Upper lobe of left lung (tissue), 6 donors: Measurements from ENCODE around the gene C4orf54. TPM values are rescaled to one million over a fixed set of nuclear protein-coding genes. Genes with fewer than 3 reads are reported as not detected.

ENCODE experiments used
- ATAC-seq, 2 donors: fragments of 200-7000 bp; cut with Tn5 transposase; one replicate each; pipeline ENCODE4 v1.9.1; 2022; ENCODE audit warnings: mild to moderate bottlenecking in 2 of 2, moderate library complexity in 2 of 2; ENCODE audit not compliant: low FRiP score in 2 of 2
- DNase-seq, 2 donors: peaks; one replicate each; pipeline ENCODE4 v3.0.0-alpha.2; 2019 to 2020
- H3K27ac ChIP-seq, 4 donors: fragments of 200-600 bp; sonication (generic); one replicate each; pipeline ENCODE4 v1.5.1; 2016 to 2019
- H3K27me3 ChIP-seq, 4 donors: fragments of 200-600 bp; sonication (generic); one replicate each; pipeline ENCODE4 v1.5.1; 2017 to 2019
- H3K36me3 ChIP-seq, 4 donors: fragments of 200-600 bp; sonication (generic); one replicate each; pipeline ENCODE4 v1.5.1; 2016 to 2019
- H3K4me1 ChIP-seq, 4 donors: fragments of 200-600 bp; sonication (generic); one replicate each; pipeline ENCODE4 v1.5.1; 2018 to 2019
- H3K4me3 ChIP-seq, 4 donors: fragments of 200-600 bp; sonication (generic); one replicate each; pipeline ENCODE4 v1.5.1; 2017 to 2019; ENCODE audit warnings: mild to moderate bottlenecking in 2 of 4, moderate library complexity in 1 of 4
- H3K9me3 ChIP-seq, 4 donors: fragments of 200-600 bp; sonication (generic); one replicate each; pipeline ENCODE4 v1.5.1; 2018 to 2019
- EP300 ChIP-seq, 4 donors: sonication (generic); formaldehyde crosslinking; IDR thresholded peaks; one replicate each; pipeline ENCODE4 v1.5.1; 2017; ENCODE audit warnings: antibody characterized with exemption in 4 of 4, control low read depth in 2 of 4
- POLR2A ChIP-seq, 4 donors: fragments of 450-650 bp; IDR thresholded peaks; one replicate each; pipeline ENCODE4 v1.5.1; 2016 to 2017; ENCODE audit warnings: antibody characterized with exemption in 4 of 4, mild to moderate bottlenecking in 2 of 4
- POLR2AphosphoS5 ChIP-seq, 2 donors: sonication (generic); formaldehyde crosslinking; IDR thresholded peaks; one replicate each; pipeline ENCODE4 v1.5.1; 2017; ENCODE audit warnings: antibody characterized with exemption in 2 of 2
- WGBS, 2 donors: methylation state at CpG; one replicate each; pipeline ENCODE4 v1.1.5; 2017 to 2018; 5-methylcytosine and 5-hydroxymethylcytosine counted together
- total RNA-seq, 6 donors: library from RNA; depleted of rRNA in 4 of 6; stranded (reverse); fragments of >200 nt in 4 of 6; gene quantifications; one replicate each; pipeline versions ENCODE4 v1.1.0 to v1.2.1, GENCODE V29; 2016 to 2021
- TF ChIP-seq, protein P1 (sequence below), 6 experiments: fragments of 450-650 bp in 4 of 6; fragments of 200-600 bp in 2 of 6; sonication (generic) in 2 of 6; IDR thresholded peaks; one replicate each; pipeline ENCODE4 v1.5.1; 2016 to 2019; ENCODE audit warnings: antibody characterized with exemption in 6 of 6
- donor health status: DM: no; HTN: no; CAD: no; lungs with moderate emphysema.
- donor health status: DM: no; HTN: yes; CAD: no; lungs with severe emphysema.

Gene C4orf54
- total RNA-seq, 6 donors from 2014 or later = 0.03 TPM; not detected in 4

DNA sequence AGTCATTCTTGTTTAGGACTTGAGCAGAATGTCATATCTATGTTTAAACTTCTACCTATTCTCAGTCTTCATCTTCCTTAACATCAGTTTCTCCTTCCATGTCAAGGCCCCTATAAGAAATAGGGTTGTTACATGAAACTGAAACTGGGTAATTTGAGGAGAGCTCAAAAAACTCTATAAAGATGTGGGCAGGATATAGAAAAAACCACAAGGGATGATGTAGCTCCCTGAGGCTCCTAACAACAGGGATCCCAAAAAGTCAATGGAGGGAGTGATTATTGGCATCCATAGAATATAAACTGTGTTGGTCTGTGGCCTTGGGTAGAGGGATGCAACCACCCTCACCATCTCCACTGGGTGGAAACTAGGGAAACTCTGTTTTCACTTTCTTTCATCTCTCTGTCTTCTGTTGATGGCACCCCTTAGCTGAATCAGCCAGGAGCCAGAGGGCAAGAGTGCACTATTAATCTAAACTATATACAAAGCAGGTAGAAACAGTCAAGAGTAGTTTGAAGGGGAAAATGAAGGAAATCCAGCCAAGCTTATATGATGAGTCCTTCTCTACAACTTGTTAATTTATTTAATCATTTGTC, 27.6 kb downstream of the C4orf54 start:
- Histone ChIP-seq H3K27me3 (no peaks in the 10 kb centered on the region), H3K4me1 (no peaks in the 10 kb centered on the region), H3K36me3 (no peaks in the 10 kb centered on the region), H3K4me3 (no peak overlapping the region), H3K27ac (no peak overlapping the region), H3K9me3 (no peaks in the 10 kb centered on the region)
- ATAC-seq (no peak), DNase-seq (no peak)
- TF ChIP-seq POLR2A (IDR thresholded peaks at IDR 0.05) (no peak), POLR2AphosphoS5 (IDR thresholded peaks at IDR 0.05) (no peak), EP300 (IDR thresholded peaks at IDR 0.05) (no peak)
- TF ChIP-seq, protein P1, sequence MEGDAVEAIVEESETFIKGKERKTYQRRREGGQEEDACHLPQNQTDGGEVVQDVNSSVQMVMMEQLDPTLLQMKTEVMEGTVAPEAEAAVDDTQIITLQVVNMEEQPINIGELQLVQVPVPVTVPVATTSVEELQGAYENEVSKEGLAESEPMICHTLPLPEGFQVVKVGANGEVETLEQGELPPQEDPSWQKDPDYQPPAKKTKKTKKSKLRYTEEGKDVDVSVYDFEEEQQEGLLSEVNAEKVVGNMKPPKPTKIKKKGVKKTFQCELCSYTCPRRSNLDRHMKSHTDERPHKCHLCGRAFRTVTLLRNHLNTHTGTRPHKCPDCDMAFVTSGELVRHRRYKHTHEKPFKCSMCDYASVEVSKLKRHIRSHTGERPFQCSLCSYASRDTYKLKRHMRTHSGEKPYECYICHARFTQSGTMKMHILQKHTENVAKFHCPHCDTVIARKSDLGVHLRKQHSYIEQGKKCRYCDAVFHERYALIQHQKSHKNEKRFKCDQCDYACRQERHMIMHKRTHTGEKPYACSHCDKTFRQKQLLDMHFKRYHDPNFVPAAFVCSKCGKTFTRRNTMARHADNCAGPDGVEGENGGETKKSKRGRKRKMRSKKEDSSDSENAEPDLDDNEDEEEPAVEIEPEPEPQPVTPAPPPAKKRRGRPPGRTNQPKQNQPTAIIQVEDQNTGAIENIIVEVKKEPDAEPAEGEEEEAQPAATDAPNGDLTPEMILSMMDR (IDR thresholded peaks at IDR 0.05) = no peak

GRCh38 chr4:99628040-99628439, 29.6 kb downstream of the C4orf54 start:
- Histone ChIP-seq H3K27ac (no peak overlapping the region), H3K4me3 (no peak overlapping the region), H3K9me3 (no peaks in the 10 kb centered on the region), H3K27me3 (no peaks in the 10 kb centered on the region), H3K36me3 (no peaks in the 10 kb centered on the region), H3K4me1 (no peaks in the 10 kb centered on the region)
- no peak for TF ChIP-seq POLR2A (IDR thresholded peaks at IDR 0.05)
- TF ChIP-seq, protein P1 (IDR thresholded peaks at IDR 0.05) = no peak
- TF ChIP-seq POLR2AphosphoS5 (IDR thresholded peaks at IDR 0.05) = no peak
- no peak for TF ChIP-seq EP300 (IDR thresholded peaks at IDR 0.05)
- ATAC-seq = no peak
- 63 to 82% methylated on average over 1 of the region's 1 CpG for WGBS, 2 donors
- DNase-seq = no peak

DNA sequence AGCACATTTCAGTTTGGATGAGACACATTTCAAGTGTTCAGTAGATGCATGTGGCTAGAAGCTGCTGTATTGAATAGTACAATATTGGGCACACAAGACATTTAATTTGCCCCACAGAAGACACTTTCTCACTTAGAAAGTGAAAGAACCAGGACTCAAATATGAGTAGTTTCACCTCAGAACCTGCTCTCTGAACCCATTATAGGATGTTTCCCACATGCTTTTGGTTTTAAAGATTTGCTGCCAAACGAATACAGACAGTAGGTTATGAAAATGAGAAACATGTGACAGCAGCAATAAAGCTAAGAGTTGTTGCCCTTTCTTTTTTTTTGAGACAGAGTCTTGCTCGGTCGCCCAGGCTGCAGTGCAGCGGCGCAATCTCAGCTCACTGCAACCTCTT, 32.3 kb downstream of the C4orf54 start:
- no peak for ATAC-seq
- Histone ChIP-seq H3K9me3 (no peaks in the 10 kb centered on the region), H3K27ac (no peak overlapping the region), H3K36me3 (no peaks in the 10 kb centered on the region), H3K4me1 (no peaks in the 10 kb centered on the region), H3K4me3 (no peak overlapping the region), H3K27me3 (no peaks in the 10 kb centered on the region)
- no peak for DNase-seq
- WGBS, 2 donors = 84 to 87% methylated on average over 5 of the region's 5 CpGs
- no peak for TF ChIP-seq EP300 (IDR thresholded peaks at IDR 0.05)
- TF ChIP-seq POLR2AphosphoS5 (IDR thresholded peaks at IDR 0.05) = no peak
- TF ChIP-seq POLR2A (IDR thresholded peaks at IDR 0.05) = no peak
- TF ChIP-seq, protein P1 (IDR thresholded peaks at IDR 0.05) = no peak

- peak in 1 of 2 donors; percentile 62 for ATAC-seq
- no peaks in the 10 kb centered on the region for H3K4me1 ChIP-seq
- 66 to 72% methylated on average over 4 of the region's 4 CpGs for WGBS, 2 donors
- no peak overlapping the region for H3K27ac ChIP-seq
- DNase-seq = no peak
- no peaks in the 10 kb centered on the region for H3K27me3 ChIP-seq
- no peak overlapping the region for H3K4me3 ChIP-seq
- TF ChIP-seq EP300 (IDR thresholded peaks at IDR 0.05) (no peak), POLR2A (IDR thresholded peaks at IDR 0.05) (no peak), POLR2AphosphoS5 (IDR thresholded peaks at IDR 0.05) (no peak)
- TF ChIP-seq, protein P1 (IDR thresholded peaks at IDR 0.05) = no peak
- H3K9me3 ChIP-seq = no peaks in the 10 kb centered on the region
- H3K36me3 ChIP-seq = no peaks in the 10 kb centered on the region
Observed at GRCh38 chr4:99624141-99624719, 33.4 kb downstream of the C4orf54 start.

GRCh38 chr4:99622341-99622740, 35.3 kb downstream of the C4orf54 start:
- 81 to 95% methylated on average over 1 of the region's 1 CpG for WGBS, 2 donors
- Histone ChIP-seq H3K36me3 (no peaks in the 10 kb centered on the region), H3K4me1 (no peaks in the 10 kb centered on the region), H3K4me3 (no peak overlapping the region), H3K27me3 (no peaks in the 10 kb centered on the region), H3K9me3 (no peaks in the 10 kb centered on the region), H3K27ac (no peak overlapping the region)
- DNase-seq (no peak), ATAC-seq (no peak)
- no peak for TF ChIP-seq EP300 (IDR thresholded peaks at IDR 0.05)
- no peak for TF ChIP-seq POLR2A (IDR thresholded peaks at IDR 0.05)
